ENCODE measurements around the gene LINGO1.

DNA sequence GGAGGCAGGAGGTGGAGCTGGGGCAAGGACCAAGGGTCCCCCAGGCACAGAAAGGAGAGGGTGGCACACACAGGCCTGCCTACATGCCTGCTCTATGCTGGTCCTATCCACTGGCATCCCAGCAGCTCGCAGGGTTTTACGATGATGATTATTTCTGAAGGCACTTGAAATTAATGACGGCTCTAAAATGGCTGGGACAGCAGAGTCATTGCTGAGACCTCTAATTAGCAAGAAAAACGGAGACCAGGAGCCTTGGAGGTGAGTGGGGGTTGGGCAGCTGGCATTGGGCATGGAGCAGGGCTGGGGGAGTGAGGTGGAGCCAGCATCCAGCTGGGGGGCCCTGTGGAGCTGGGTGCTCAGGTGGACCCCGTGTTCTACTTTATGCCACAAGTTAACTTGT, 3.5 kb upstream of the LINGO1 start:
- TF ChIP-seq, protein P1, sequence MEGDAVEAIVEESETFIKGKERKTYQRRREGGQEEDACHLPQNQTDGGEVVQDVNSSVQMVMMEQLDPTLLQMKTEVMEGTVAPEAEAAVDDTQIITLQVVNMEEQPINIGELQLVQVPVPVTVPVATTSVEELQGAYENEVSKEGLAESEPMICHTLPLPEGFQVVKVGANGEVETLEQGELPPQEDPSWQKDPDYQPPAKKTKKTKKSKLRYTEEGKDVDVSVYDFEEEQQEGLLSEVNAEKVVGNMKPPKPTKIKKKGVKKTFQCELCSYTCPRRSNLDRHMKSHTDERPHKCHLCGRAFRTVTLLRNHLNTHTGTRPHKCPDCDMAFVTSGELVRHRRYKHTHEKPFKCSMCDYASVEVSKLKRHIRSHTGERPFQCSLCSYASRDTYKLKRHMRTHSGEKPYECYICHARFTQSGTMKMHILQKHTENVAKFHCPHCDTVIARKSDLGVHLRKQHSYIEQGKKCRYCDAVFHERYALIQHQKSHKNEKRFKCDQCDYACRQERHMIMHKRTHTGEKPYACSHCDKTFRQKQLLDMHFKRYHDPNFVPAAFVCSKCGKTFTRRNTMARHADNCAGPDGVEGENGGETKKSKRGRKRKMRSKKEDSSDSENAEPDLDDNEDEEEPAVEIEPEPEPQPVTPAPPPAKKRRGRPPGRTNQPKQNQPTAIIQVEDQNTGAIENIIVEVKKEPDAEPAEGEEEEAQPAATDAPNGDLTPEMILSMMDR (IDR thresholded peaks at IDR 0.05), result no peak
- TF ChIP-seq EZH2 (IDR thresholded peaks at IDR 0.05; ENCODE audit: borderline replicate concordance, insufficient read depth, low read depth, low read length, poor library complexity, severe bottlenecking), result no peak

Measured in B cell (primary cell).